Left ventricle myocardium inferior (tissue), 1 donor: ENCODE data around the gene IL1RN. TPM values are rescaled to one million over a fixed set of nuclear protein-coding genes. Genes with fewer than 3 reads are reported as not detected.

Experiments used
- DNase-seq: peaks from one replicate; pipeline ENCODE4 v3.0.0-alpha.2; 2020
- H3K27ac ChIP-seq: fragments of 200-600 bp; replicated peaks from 2 replicates; pipeline ENCODE4 v1.8.0; 2021
- H3K27me3 ChIP-seq: fragments of 200-600 bp; 2 replicates; pipeline ENCODE4 v1.8.0; 2021; ENCODE audit warnings: low read depth
- H3K36me3 ChIP-seq: fragments of 200-600 bp; 2 replicates; pipeline ENCODE4 v1.8.0; 2021
- H3K4me1 ChIP-seq: fragments of 200-600 bp; 2 replicates; pipeline ENCODE4 v1.8.0; 2021
- H3K4me3 ChIP-seq: fragments of 200-600 bp; 2 replicates; pipeline ENCODE4 v1.8.0; 2021; ENCODE audit warnings: mild to moderate bottlenecking, moderate library complexity
- H3K9me3 ChIP-seq: fragments of 200-600 bp; replicated peaks from 2 replicates; pipeline ENCODE4 v1.8.0; 2021
- CTCF ChIP-seq: fragments of 200-600 bp; IDR thresholded peaks from 2 replicates; pipeline ENCODE4 v1.8.0; 2021; ENCODE audit warnings: antibody characterized with exemption, mild to moderate bottlenecking, borderline replicate concordance
- intact Hi-C: fragments of 100-400 bp; cut with micrococcal nuclease; formaldehyde crosslinking; loops from one replicate; pipeline ENCODE4 v1.11.0; 2022
- total RNA-seq: library from RNA; stranded (reverse); fragmentation: NEBNext Ultra II Directional; extraction: Animal tissue kit (Norgen Biotek cat#: 25700); gene quantifications from one replicate; pipeline ENCODE4 v1.2.1, GENCODE V29; 2021
- donor health status: DM: no; HTN: yes; CAD: no; lungs with severe emphysema.

Gene IL1RN
- total RNA-seq, 1 donor from 2014 or later = 0.33 TPM

- TF ChIP-seq CTCF = no peak
- Histone ChIP-seq H3K4me1 (no peaks in the 10 kb centered on the region), H3K27ac (no peak overlapping the region), H3K9me3 (no peaks in the 10 kb centered on the region), H3K27me3 (peaks cover 39% of the 10 kb centered on the region), H3K4me3 (no peak overlapping the region), H3K36me3 (no peaks in the 10 kb centered on the region)
- DNase-seq = no peak
- intact Hi-C loops = no loop called here
Measured at GRCh38 chr2:113113807-113114206, 13.6 kb upstream of the IL1RN start.

GRCh38 chr2:113114224-113114945, 13.0 kb upstream of the IL1RN start:
- no peak for TF ChIP-seq CTCF
- H3K27ac ChIP-seq = no peak overlapping the region
- H3K4me1 ChIP-seq = no peaks in the 10 kb centered on the region
- H3K9me3 ChIP-seq = no peaks in the 10 kb centered on the region
- intact Hi-C loops = no loop called here
- no peaks in the 10 kb centered on the region for H3K36me3 ChIP-seq
- peaks cover 39% of the 10 kb centered on the region for H3K27me3 ChIP-seq
- H3K4me3 ChIP-seq = no peak overlapping the region
- no peak for DNase-seq

- Histone ChIP-seq H3K27ac (no peak overlapping the region), H3K4me1 (no peaks in the 10 kb centered on the region), H3K36me3 (no peaks in the 10 kb centered on the region), H3K4me3 (no peak overlapping the region), H3K9me3 (no peaks in the 10 kb centered on the region), H3K27me3 (peaks cover 40% of the 10 kb centered on the region)
- no peak for DNase-seq
- no peak for TF ChIP-seq CTCF
- intact Hi-C loops = no loop called here
Measured at GRCh38 chr2:113114996-113115395, 12.4 kb upstream of the IL1RN start.

GRCh38 chr2:113116100-113116958, 11.1 kb upstream of the IL1RN start:
- H3K9me3 ChIP-seq = no peaks in the 10 kb centered on the region
- H3K4me1 ChIP-seq = no peaks in the 10 kb centered on the region
- intact Hi-C loops = no loop called here
- H3K36me3 ChIP-seq = no peaks in the 10 kb centered on the region
- no peak overlapping the region for H3K4me3 ChIP-seq
- TF ChIP-seq CTCF = no peak
- DNase-seq = no peak
- H3K27ac ChIP-seq = no peak overlapping the region
- peaks cover 35% of the 10 kb centered on the region for H3K27me3 ChIP-seq

GRCh38 chr2:113117541-113118262, 9.7 kb upstream of the IL1RN start:
- no peak for TF ChIP-seq CTCF
- no peak for DNase-seq
- H3K36me3 ChIP-seq = no peaks in the 10 kb centered on the region
- no peak overlapping the region for H3K27ac ChIP-seq
- H3K4me3 ChIP-seq = no peak overlapping the region
- peaks cover 22% of the 10 kb centered on the region for H3K27me3 ChIP-seq
- intact Hi-C loops = no loop called here
- H3K4me1 ChIP-seq = no peaks in the 10 kb centered on the region
- H3K9me3 ChIP-seq = no peaks in the 10 kb centered on the region
